HG02840 (cell line): ENCODE data around the gene PDZK1IP1.
"Not testable (repeated sequence)": the region's sequence is repeated elsewhere in the genome, so short reads cannot be mapped to it uniquely, and the experiment has no call there.

Experiments used
- ATAC-seq: cut with Tn5 transposase; IDR thresholded peaks from one replicate; pipeline ENCODE4 v1.9.1; 2021; ENCODE audit warnings: mild to moderate bottlenecking, moderate library complexity, moderate number of reproducible peaks; ENCODE audit not compliant: unreplicated experiment, low FRiP score

PDZK1IP1 gene

DNA sequence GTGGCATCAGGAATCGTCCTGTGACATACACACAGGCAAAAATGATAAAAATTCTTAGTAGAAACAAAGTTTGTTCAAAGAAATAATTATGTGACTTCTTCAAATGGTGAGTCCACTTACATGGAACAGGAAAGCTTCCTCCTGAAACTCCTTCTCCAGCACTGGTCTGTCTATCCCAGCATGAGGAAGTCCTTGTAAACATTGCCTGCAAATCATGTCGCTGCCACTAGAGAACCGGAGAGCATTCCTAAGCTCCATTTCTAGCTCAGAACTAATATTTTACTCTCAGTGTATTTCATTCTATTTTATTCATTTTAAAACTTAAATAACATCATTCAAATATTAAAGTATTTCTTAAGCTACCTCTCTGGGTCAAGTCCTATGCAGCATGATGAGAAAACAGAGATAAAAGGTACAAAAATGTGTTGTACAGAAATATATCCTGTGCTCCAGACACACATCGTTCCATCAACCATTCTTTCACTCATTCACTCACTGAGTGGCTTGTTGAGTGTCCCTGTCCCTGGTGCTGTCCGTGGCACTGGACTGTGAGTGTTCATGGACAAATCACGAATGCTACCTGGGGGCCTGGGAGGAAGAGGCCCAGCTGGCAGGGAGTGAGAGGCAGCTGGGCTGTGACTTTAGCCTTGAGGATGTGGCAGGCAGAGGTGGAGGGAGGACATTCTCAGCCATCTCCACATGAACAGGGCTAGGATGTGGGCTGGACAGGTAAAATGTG is 42.6 kb downstream of the PDZK1IP1 start:
- ATAC-seq: no peak

DNA sequence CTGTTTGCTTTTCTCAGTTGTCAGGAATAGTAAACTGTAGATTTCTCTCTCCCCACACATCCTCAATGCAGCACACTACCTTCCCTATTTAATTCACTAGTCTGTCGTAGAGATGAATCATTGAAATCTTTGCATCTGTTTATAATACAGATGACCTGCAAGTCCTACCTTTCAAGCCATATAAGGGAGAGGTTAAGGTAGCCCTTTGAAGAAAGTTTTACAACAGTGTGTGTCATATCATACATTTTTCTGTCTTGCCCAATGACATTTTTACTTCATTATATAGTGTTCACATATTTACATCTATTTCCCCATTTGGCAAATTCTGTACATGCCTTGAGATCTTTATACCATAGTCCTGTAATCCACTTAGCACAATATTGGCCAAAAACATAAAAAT is 43.3 kb downstream of the PDZK1IP1 start:
- not testable (repeated sequence) for ATAC-seq

DNA sequence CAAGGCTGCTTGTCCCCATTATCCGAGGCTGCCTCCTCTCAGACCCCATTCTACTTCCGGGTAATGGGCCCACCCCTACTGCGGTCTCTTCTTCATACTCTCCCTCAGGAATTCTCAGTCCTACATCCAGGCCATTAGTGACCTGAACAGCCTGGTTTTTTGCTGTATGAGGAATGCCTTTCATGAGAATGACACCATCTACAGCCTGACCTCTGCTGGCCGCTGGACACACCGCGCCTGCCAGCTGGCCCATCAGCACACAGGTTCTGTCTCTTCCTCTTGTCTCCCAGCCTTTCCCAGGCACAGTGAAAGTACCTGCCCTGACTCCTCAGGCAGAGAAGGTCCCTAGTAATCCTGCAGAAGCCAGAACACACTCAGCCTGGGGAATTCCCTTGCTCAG is 46.2 kb downstream of the PDZK1IP1 start:
- not testable (repeated sequence) for ATAC-seq

DNA sequence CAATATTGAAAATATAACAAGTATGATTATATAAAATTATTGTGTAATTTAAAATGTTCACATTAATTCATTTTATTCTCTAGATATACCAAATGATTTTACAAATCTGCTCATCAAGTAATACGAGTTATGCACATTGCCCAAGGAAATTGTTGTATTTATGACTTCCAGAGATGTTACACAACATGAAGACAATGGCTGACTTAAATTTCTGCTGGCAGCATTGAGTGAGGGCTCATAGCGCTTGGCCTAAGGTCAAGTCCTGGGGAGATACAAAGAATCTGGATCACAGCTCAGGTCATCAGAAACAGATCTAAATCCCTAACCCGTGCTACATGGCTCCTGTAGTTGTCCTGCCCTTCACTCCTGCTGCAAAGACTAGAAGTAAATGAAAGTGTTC is 49.5 kb downstream of the PDZK1IP1 start:
- ATAC-seq: not testable (repeated sequence)

DNA sequence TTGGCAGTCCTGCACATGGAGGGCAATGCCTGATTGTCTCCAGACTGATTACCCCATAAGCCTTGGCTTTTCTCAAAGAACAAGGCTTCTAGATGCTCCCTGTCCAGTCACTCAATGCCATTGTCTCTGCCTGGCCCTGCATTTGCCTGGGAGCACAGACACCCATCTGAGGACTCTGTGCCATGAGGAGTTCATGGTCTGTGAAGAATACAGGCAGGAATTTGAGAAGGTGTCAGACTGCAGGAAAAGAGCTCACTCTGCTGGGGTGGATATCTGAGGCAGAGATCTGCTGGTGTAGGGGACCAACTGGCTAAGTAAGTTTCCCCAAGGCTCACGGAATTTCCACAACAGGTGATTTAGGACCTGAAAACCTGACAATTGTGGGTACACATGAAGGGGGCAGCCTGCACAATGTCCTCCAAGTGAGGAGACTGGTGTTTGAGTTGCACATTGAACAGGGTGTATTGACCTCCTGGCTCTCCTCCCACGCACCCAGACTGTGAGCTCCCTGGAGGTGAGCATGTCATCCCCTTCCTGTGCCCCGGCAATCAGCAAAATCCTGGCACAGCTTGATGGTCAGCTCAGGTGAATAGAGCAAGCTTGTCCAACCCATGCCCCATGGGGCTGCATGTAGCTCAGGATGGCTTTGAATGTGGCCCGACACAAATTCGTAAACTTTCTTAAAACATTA is 51.8 kb downstream of the PDZK1IP1 start:
- no peak for ATAC-seq

DNA sequence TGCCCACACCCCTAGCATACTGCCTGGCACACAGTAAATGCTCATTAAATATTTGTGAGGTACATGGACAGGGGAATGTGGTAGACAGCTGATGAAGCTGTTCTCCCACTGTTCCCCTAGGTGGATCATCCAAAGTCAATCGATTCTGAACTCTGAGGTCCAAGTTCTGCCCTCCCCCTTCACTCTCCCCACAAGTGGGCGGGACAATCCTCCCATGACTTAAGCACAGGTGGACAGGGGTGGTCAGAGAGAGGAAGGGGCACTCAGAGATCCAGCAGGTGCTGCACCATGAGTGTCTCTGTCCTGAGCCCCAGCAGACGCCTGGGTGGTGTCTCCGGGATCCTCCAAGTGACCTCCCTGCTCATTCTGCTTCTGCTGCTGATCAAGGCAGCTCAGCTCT is 52.6 kb downstream of the PDZK1IP1 start, which contains the start of gene CYP4A22:
TSS of gene CYP4A22 (plus strand) at position 244 of the 400 bp plus-strand sequence. CDS start at position 289, 45 bp downstream.
- no peak for ATAC-seq
